Measurements from ENCODE around the gene SGCB. TPM values are rescaled to one million over a fixed set of nuclear protein-coding genes. Genes with fewer than 3 reads are reported as not detected.

SGCB gene
- total and polyA plus RNA-seq, 2 of the 4 experiments (the other 2 are of a cell fraction), result 16.3 to 24.0 TPM

GRCh38 chr4:52081216-52081615 lies 43.1 kb upstream of the SGCB start:
- Histone ChIP-seq H4K8ac (ENCODE audit: low read depth in 2 of 2, low read length in 2 of 2) (no peak overlapping the region), H3K4me3 (ENCODE audit: insufficient read depth, low read depth, low read length) (no peak overlapping the region), H3K4ac (ENCODE audit: low read depth, low read length) (no peak overlapping the region), H3K9me3 (ENCODE audit: control insufficient read depth, insufficient read depth, low read length) (no peaks in the 10 kb centered on the region), H2AK9ac (replicated peaks; ENCODE audit: low read depth, low read length, poor library complexity) (no peak overlapping the region), H3K4me2 (ENCODE audit: low read depth, low read length) (no peak overlapping the region), H3K18ac (ENCODE audit: low read depth, low read length) (no peak overlapping the region), H4K5ac (ENCODE audit: low read depth, low read length) (no peak overlapping the region), H2BK120ac (ENCODE audit: low read depth, low read length) (no peak overlapping the region), H3K9ac (ENCODE audit: low read depth, low read length) (no peak overlapping the region), H3K9me1 (ENCODE audit: insufficient read depth, low read length) (no peaks in the 10 kb centered on the region), H2BK5ac (ENCODE audit: low read depth, low read length, poor library complexity, severe bottlenecking) (no peak overlapping the region), H3K23ac (ENCODE audit: low read depth, low read length) (no peak overlapping the region), H2BK20ac (ENCODE audit: low read depth, low read length) (no peak overlapping the region), H2AFZ (replicated peaks; ENCODE audit: low read length, poor library complexity) (no peak overlapping the region), H3K4me1 (ENCODE audit: control insufficient read depth, insufficient read depth, low read length) (no peaks in the 10 kb centered on the region), H4K91ac (ENCODE audit: insufficient read depth, low read depth, low read length) (no peak overlapping the region), H2BK15ac (ENCODE audit: low read depth, low read length) (no peak overlapping the region), H3K27ac (ENCODE audit: insufficient read depth, low read length) (no peak overlapping the region), H3K56ac (ENCODE audit: extremely low read depth, insufficient read depth, low read length) (no peak overlapping the region), H3K36me3 (ENCODE audit: control insufficient read depth, insufficient read depth, low read length) (no peaks in the 10 kb centered on the region), H3K14ac (replicated peaks; ENCODE audit: low read depth, low read length) (no peak overlapping the region), H2AK5ac (ENCODE audit: low read depth, low read length) (no peak overlapping the region), H3K79me1 (ENCODE audit: low read depth in 1 of 2, low read length in 2 of 2) (no peaks in the 10 kb centered on the region), H3K27me3 (ENCODE audit: control insufficient read depth, insufficient read depth, low read length) (no peaks in the 10 kb centered on the region), H4K20me1 (ENCODE audit: insufficient read depth, low read length) (no peaks in the 10 kb centered on the region)
- DNase-seq (no peak), ATAC-seq (ENCODE audit: low read depth) (no peak)
- no TSS peak for BruUV-seq (replicated peaks)
- ChIA-PET POLR2A (ENCODE audit: unreplicated experiment) (no interaction called here), CTCF (interaction anchor here (0.6 kb wide), 1 partner anchor 58 kb away, joined by 4 read pairs; no protein-coding TSS in a partner anchor)
- TF ChIP-seq MXI1 (IDR thresholded peaks at IDR 0.05; ENCODE audit: borderline replicate concordance, low read depth, low read length) (no peak), SMC3 (IDR thresholded peaks at IDR 0.05; ENCODE audit: low read depth, low read length) (no peak), NFE2L2 (IDR thresholded peaks at IDR 0.05; ENCODE audit: low read depth, low read length) (no peak), CHD1 (IDR thresholded peaks at IDR 0.05; ENCODE audit: low read depth, low read length) (no peak), ELK1 (IDR thresholded peaks at IDR 0.05; ENCODE audit: borderline replicate concordance, low read depth, low read length) (no peak)
- in situ Hi-C loops (cut with MboI; ENCODE audit: low sequenced_read_pairs), result loop anchor here (25.0 kb wide), 1 partner anchor 106 kb away; no protein-coding TSS in a partner anchor
- intact Hi-C loops (cut with micrococcal nuclease), result no loop called here
- dilution Hi-C loops (cut with HindIII; ENCODE audit: low sequenced_read_pairs, unreplicated experiment), result no loop called here

Measured in IMR-90 (cell line).